ENCODE measurements around the gene LYPD6B.
A peak's percentile ranks its signal among the peaks of the same experiment; 100 is the strongest.

DNA sequence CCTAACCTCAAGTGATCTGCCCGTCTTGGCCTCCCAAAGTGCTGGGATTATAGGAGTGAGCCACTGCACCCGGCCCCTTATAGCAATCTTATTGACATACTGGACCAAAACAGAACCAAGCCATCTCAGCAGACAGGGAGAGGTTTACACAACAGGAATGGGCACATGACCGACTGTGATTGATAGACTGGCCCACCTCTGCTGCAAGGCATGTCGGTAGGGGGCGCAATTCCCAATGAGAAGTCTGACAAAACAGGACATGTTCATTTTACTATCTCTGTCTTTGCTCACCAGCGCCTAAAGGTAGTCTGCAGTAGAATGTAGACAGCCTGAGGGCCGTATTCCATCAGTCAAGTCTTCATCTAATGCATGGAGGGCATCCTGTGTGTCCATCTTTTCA lies 2.0 kb downstream of the LYPD6B start:
- TF ChIP-seq, protein P1, sequence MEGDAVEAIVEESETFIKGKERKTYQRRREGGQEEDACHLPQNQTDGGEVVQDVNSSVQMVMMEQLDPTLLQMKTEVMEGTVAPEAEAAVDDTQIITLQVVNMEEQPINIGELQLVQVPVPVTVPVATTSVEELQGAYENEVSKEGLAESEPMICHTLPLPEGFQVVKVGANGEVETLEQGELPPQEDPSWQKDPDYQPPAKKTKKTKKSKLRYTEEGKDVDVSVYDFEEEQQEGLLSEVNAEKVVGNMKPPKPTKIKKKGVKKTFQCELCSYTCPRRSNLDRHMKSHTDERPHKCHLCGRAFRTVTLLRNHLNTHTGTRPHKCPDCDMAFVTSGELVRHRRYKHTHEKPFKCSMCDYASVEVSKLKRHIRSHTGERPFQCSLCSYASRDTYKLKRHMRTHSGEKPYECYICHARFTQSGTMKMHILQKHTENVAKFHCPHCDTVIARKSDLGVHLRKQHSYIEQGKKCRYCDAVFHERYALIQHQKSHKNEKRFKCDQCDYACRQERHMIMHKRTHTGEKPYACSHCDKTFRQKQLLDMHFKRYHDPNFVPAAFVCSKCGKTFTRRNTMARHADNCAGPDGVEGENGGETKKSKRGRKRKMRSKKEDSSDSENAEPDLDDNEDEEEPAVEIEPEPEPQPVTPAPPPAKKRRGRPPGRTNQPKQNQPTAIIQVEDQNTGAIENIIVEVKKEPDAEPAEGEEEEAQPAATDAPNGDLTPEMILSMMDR (conservative IDR thresholded peaks at IDR 0.05; ENCODE audit: low read depth, low read length), result peak; percentile 75
- TF ChIP-seq EZH2 (IDR thresholded peaks at IDR 0.05; ENCODE audit: low read length, unreplicated experiment) (no peak), EZH2phosphoT487 (IDR thresholded peaks at IDR 0.05; ENCODE audit: borderline replicate concordance, low read length) (no peak)

Data from PC-3 (cell line).